A549 (cell line): ENCODE data around the gene RHD. TPM values are rescaled to one million over a fixed set of nuclear protein-coding genes. Genes with fewer than 3 reads are reported as not detected.
"Not testable (repeated sequence)": the region's sequence is repeated elsewhere in the genome, so short reads cannot be mapped to it uniquely, and the experiment has no call there.

ENCODE experiments used
- ATAC-seq, 2 experiments: fragments of 200-7000 bp in 1 of 2; fragments of >200 bp in 1 of 2; cut with Nextera tagmentation in 1 of 2; cut with Tn5 transposase in 1 of 2; 3 replicates each; pipeline versions ENCODE4 v1.8.0 to v1.9.1; 2018 to 2020; ENCODE audit warnings: mild to moderate bottlenecking in 1 of 2, moderate library complexity in 1 of 2
- CTCF ChIA-PET: fragments of 300-600 bp; sonication (Branson Sonifier 250); formaldehyde crosslinking; extraction: SDS; loops from one replicate; lab custom pipeline; 2021; ENCODE audit warnings: antibody characterized with exemption, inconsistent platforms; lab: Yijun Ruan, JAX
- POLR2A ChIA-PET: fragments of 350-600 bp; formaldehyde crosslinking; extraction: SDS; loops from one replicate; lab custom pipeline; 2021; ENCODE audit warnings: antibody characterized with exemption, inconsistent platforms; lab: Yijun Ruan, JAX
- DNase-seq, 2 experiments: peaks; one replicate each; pipeline versions ENCODE4 v3.0.0 to v3.0.0-alpha.2; 2011 to 2016; ENCODE audit warnings: low read depth in 1 of 2, low spot score in 1 of 2
- FAIRE-seq: peaks from 2 replicates; lab custom pipeline; 2011; peaks lifted over from hg19 to GRCh38; lab: Jason Lieb, UNC
- H3K27ac ChIP-seq, 2 experiments: fragments of >200 bp; sonication (Bioruptor Twin); formaldehyde crosslinking; 3 replicates each; pipeline ENCODE4 v1.5.1; 2016 to 2017
- H3K4me1 ChIP-seq: fragments of >200 bp; sonication (Bioruptor Twin); formaldehyde crosslinking; 3 replicates; pipeline ENCODE4 v1.6.1; 2016
- H3K4me2 ChIP-seq: fragments of >200 bp; sonication (Bioruptor Twin); formaldehyde crosslinking; 3 replicates; pipeline ENCODE4 v1.6.1; 2016
- H3K4me3 ChIP-seq: fragments of >200 bp; sonication (Bioruptor Twin); formaldehyde crosslinking; 3 replicates; pipeline ENCODE4 v1.5.1; 2016
- H3K9me3 ChIP-seq: fragments of >200 bp; sonication (Bioruptor Twin); formaldehyde crosslinking; 3 replicates; pipeline ENCODE4 v1.6.1; 2016
- CBX2 ChIP-seq: fragments of 200-600 bp; sonication (generic); IDR thresholded peaks from 2 replicates; pipeline ENCODE4 v1.6.1; 2016; ENCODE audit warnings: low read depth, mild to moderate bottlenecking, borderline replicate concordance
- CEBPB ChIP-seq, 2 experiments: fragments of >200 bp in 1 of 2; sonication (Bioruptor Twin) in 1 of 2; formaldehyde crosslinking in 1 of 2; IDR thresholded peaks; 2 replicates each; pipeline ENCODE4 v1.6.1; 2012 to 2016
- EHF ChIP-seq: fragments of 250-450 bp; sonication (Bioruptor Pico); IDR thresholded peaks from 2 replicates; pipeline ENCODE4 v1.5.0; 2020; ENCODE audit warnings: mild to moderate bottlenecking
- EHMT2 ChIP-seq: fragments of 200-600 bp; sonication (generic); IDR thresholded peaks from 2 replicates; pipeline ENCODE4 v1.6.1; 2016; ENCODE audit warnings: antibody characterized with exemption, low read depth, mild to moderate bottlenecking, moderate library complexity
- ELK1 ChIP-seq: fragments of 150-350 bp; IDR thresholded peaks from 2 replicates; pipeline ENCODE4 v1.6.1; 2014; ENCODE audit warnings: low read depth, mild to moderate bottlenecking, low read length
- FOSL2 ChIP-seq, 2 experiments: fragments of 450-650 bp in 1 of 2; fragments of >200 bp in 1 of 2; sonication (Bioruptor Twin) in 1 of 2; formaldehyde crosslinking; IDR thresholded peaks; 2 replicates each; pipeline versions ENCODE4 v1.5.0 to v1.6.1; 2016 to 2020; ENCODE audit warnings: mild to moderate bottlenecking in 1 of 2, moderate library complexity in 1 of 2
- HDAC2 ChIP-seq: fragments of 200-600 bp; sonication (generic); IDR thresholded peaks from 2 replicates; pipeline ENCODE4 v1.6.1; 2016
- HOXB13 ChIP-seq: fragments of 250-450 bp; sonication (Bioruptor Pico); IDR thresholded peaks from 2 replicates; pipeline ENCODE4 v1.5.0; 2020; ENCODE audit warnings: low read depth, mild to moderate bottlenecking, moderate library complexity
- JUNB ChIP-seq: fragments of >200 bp; sonication (Bioruptor Twin); formaldehyde crosslinking; IDR thresholded peaks from 2 replicates; pipeline ENCODE4 v1.6.1; 2016
- KDM1A ChIP-seq: fragments of 200-600 bp; sonication (generic); IDR thresholded peaks from 2 replicates; pipeline ENCODE4 v1.6.1; 2016; ENCODE audit warnings: low read depth, mild to moderate bottlenecking
- KDM5A ChIP-seq: fragments of 200-600 bp; sonication (generic); IDR thresholded peaks from 2 replicates; pipeline ENCODE4 v1.6.1; 2016; ENCODE audit warnings: antibody characterized with exemption, mild to moderate bottlenecking
- MAFK ChIP-seq: fragments of 450-650 bp; IDR thresholded peaks from 2 replicates; pipeline ENCODE4 v1.6.1; 2014; ENCODE audit not compliant: partially characterized antibody
- MAZ ChIP-seq: fragments of 150-350 bp; IDR thresholded peaks from 2 replicates; pipeline ENCODE4 v1.6.1; 2014; ENCODE audit warnings: antibody characterized with exemption, low read depth, low read length, borderline replicate concordance
- NPAS2 ChIP-seq: fragments of 250-450 bp; sonication (Bioruptor Pico); IDR thresholded peaks from 2 replicates; pipeline ENCODE4 v1.8.0; 2022; ENCODE audit warnings: mild to moderate bottlenecking, moderate library complexity, borderline replicate concordance
- NR3C1 ChIP-seq: fragments of >200 bp; sonication (Bioruptor Twin); formaldehyde crosslinking; IDR thresholded peaks from 3 replicates; pipeline ENCODE4 v1.6.1; 2017
- POLR2A ChIP-seq: IDR thresholded peaks from 2 replicates; pipeline ENCODE4 v1.6.1; 2012; ENCODE audit warnings: mild to moderate bottlenecking, low read length
- RFX5 ChIP-seq: fragments of 450-650 bp; IDR thresholded peaks from 2 replicates; pipeline ENCODE4 v1.7.1; 2014; ENCODE audit warnings: antibody characterized with exemption, mild to moderate bottlenecking, moderate library complexity
- TP53 ChIP-seq: fragments of 250-450 bp; sonication (Bioruptor Pico); IDR thresholded peaks from 2 replicates; pipeline ENCODE4 v1.5.0; 2021; ENCODE audit warnings: mild to moderate bottlenecking, moderate library complexity
- ZC3H11A ChIP-seq: fragments of 450-650 bp; IDR thresholded peaks from 2 replicates; pipeline ENCODE4 v1.6.1; 2014; ENCODE audit warnings: antibody characterized with exemption, mild to moderate bottlenecking
- ZFP36 ChIP-seq: fragments of 450-650 bp; IDR thresholded peaks from 2 replicates; pipeline ENCODE4 v1.6.1; 2014; ENCODE audit warnings: borderline replicate concordance; ENCODE audit not compliant: partially characterized antibody
- ZNF302 ChIP-seq: fragments of 250-450 bp; sonication (Bioruptor Pico); IDR thresholded peaks from 2 replicates; pipeline ENCODE4 v1.9.0; 2021; ENCODE audit warnings: inconsistent platforms, mild to moderate bottlenecking, moderate library complexity
- WGBS: methylation state at CpG from one replicate; pipeline ENCODE4 v1.1.6; 2017; ENCODE audit errors: missing lambda C conversion rate; 5-methylcytosine and 5-hydroxymethylcytosine counted together
- polyA minus RNA-seq: library from RNA; depleted of rRNA, polyadenylated mRNA; stranded (reverse); fragments of >200 nt; gene quantifications from 2 replicates; pipeline ENCODE4 v1.2.3, GENCODE V29; 2011; rRNA and poly(A)+ RNA removed
- polyA plus RNA-seq, 4 experiments: library from polyadenylated mRNA; depleted of rRNA in 3 of 4; stranded (reverse); fragments of >200 nt; fragmentation: RNase III in 1 of 4; extraction: RNeasy Plus Mini Kit Qiagen cat#74134 plus additional on column Dnase treatment in 1 of 4; gene quantifications; 2 replicates in 3 of 4; 3 replicates in 1 of 4; pipeline ENCODE4 v1.2.3, GENCODE V29; 2011 to 2017
- TF ChIP-seq, protein P1 (sequence below): fragments of 200-600 bp; sonication (generic); IDR thresholded peaks from 2 replicates; pipeline ENCODE4 v1.6.1; 2016; ENCODE audit warnings: antibody characterized with exemption, mild to moderate bottlenecking, moderate library complexity

Gene RHD
- not detected in 2 replicates for polyA plus RNA-seq (2011; rRNA removed)
- polyA plus RNA-seq (2012; cell fraction: cytosol; rRNA removed), result not detected in 2 replicates
- not detected in 2 replicates for polyA plus RNA-seq (2012; cell fraction: nucleus; rRNA removed)
- not detected in 3 replicates for polyA plus RNA-seq (2017; fragmentation: RNase III; extraction: RNeasy Plus Mini Kit Qiagen cat#74134 plus additional on column Dnase treatment)
- not detected in 2 replicates for polyA minus RNA-seq

- H3K9me3 ChIP-seq, ATAC-seq, DNase-seq, H3K27ac ChIP-seq, CTCF ChIA-PET, POLR2A ChIA-PET, H3K4me3 ChIP-seq, H3K4me1 ChIP-seq, FAIRE-seq, H3K4me2 ChIP-seq: not testable (repeated sequence)
- WGBS, result 96% methylated on average over 4 of the region's 8 CpGs
Observed at GRCh38 chr1:25272238-25272637, at the start of gene RHD. Gene RHD, plus strand, starts transcription at chr1:25272509. Its CDS starts 39 bp downstream, at chr1:25272548.

GRCh38 chr1:25222606-25223005 lies 49.7 kb upstream of the RHD start:
- CTCF ChIA-PET, result interaction anchor here (1.4 kb wide), 2 partner anchors 9 to 17 kb away, joined by 3 read pairs; no protein-coding TSS in a partner anchor
- no peaks in the 10 kb centered on the region for H3K9me3 ChIP-seq
- no peak overlapping the region for H3K27ac ChIP-seq
- WGBS, result 90% methylated on average over 4 of the region's 4 CpGs
- TF ChIP-seq HOXB13 (CRISPR knock-in tag) (no peak), FOSL2 (IDR thresholded peaks at IDR 0.05) (no peak), FOSL2 (CRISPR knock-in tag; IDR thresholded peaks at IDR 0.05) (no peak), EHF (CRISPR knock-in tag) (no peak), MAFK (no peak), HDAC2 (no peak), NR3C1 (no peak), ELK1 (no peak), KDM5A (no peak)
- TF ChIP-seq, protein P1, sequence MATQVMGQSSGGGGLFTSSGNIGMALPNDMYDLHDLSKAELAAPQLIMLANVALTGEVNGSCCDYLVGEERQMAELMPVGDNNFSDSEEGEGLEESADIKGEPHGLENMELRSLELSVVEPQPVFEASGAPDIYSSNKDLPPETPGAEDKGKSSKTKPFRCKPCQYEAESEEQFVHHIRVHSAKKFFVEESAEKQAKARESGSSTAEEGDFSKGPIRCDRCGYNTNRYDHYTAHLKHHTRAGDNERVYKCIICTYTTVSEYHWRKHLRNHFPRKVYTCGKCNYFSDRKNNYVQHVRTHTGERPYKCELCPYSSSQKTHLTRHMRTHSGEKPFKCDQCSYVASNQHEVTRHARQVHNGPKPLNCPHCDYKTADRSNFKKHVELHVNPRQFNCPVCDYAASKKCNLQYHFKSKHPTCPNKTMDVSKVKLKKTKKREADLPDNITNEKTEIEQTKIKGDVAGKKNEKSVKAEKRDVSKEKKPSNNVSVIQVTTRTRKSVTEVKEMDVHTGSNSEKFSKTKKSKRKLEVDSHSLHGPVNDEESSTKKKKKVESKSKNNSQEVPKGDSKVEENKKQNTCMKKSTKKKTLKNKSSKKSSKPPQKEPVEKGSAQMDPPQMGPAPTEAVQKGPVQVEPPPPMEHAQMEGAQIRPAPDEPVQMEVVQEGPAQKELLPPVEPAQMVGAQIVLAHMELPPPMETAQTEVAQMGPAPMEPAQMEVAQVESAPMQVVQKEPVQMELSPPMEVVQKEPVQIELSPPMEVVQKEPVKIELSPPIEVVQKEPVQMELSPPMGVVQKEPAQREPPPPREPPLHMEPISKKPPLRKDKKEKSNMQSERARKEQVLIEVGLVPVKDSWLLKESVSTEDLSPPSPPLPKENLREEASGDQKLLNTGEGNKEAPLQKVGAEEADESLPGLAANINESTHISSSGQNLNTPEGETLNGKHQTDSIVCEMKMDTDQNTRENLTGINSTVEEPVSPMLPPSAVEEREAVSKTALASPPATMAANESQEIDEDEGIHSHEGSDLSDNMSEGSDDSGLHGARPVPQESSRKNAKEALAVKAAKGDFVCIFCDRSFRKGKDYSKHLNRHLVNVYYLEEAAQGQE, result no peak
- no peak overlapping the region for H3K4me2 ChIP-seq
- FAIRE-seq, result no peak
- POLR2A ChIA-PET, result interaction anchor here (0.7 kb wide), 1 partner anchor 17 kb away, joined by 3 read pairs; no protein-coding TSS in a partner anchor
- H3K4me3 ChIP-seq, result no peak overlapping the region
- H3K4me1 ChIP-seq, result no peaks in the 10 kb centered on the region
- DNase-seq, result no peak
- ATAC-seq, result no peak

DNA sequence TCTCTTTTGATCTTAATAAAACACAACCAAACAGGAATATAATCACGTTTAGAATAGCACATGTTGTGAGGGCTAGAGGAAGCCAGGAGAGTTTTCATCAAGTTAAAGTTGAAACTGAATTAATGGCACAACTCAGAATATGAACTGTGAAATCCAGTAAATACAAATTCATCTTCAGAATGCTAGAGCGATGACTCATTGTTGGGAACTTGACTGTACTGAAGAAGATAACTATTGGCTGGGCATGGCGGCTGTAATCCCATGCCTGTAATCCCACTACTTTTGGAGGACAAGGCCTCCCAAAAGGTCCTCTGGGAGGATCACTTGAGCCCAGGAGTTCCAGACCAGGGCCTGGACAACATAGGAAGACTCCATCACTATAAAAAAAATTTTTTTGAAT lies 48.8 kb upstream of the RHD start:
- Histone ChIP-seq H3K4me1 (no peaks in the 10 kb centered on the region), H3K4me3 (no peak overlapping the region), H3K27ac (no peak overlapping the region)
- ChIA-PET POLR2A (no interaction called here), CTCF (interaction anchor here (1.4 kb wide), 1 partner anchor 18 kb away, joined by 3 read pairs; no protein-coding TSS in a partner anchor)
- DNase-seq (no peak), FAIRE-seq (no peak)
- no peak for TF ChIP-seq FOSL2 (IDR thresholded peaks at IDR 0.05)
- peak; percentile 43 for TF ChIP-seq FOSL2 (CRISPR knock-in tag; IDR thresholded peaks at IDR 0.05)
- no peak for TF ChIP-seq ZNF302 (CRISPR knock-in tag)
- TF ChIP-seq, all 56 proteins: peak for 1
- ATAC-seq, result no peak
- WGBS, result 89% methylated on average over 3 of the region's 3 CpGs
- Histone ChIP-seq H3K9me3 (no peaks in the 10 kb centered on the region), H3K4me2 (no peak overlapping the region)

DNA sequence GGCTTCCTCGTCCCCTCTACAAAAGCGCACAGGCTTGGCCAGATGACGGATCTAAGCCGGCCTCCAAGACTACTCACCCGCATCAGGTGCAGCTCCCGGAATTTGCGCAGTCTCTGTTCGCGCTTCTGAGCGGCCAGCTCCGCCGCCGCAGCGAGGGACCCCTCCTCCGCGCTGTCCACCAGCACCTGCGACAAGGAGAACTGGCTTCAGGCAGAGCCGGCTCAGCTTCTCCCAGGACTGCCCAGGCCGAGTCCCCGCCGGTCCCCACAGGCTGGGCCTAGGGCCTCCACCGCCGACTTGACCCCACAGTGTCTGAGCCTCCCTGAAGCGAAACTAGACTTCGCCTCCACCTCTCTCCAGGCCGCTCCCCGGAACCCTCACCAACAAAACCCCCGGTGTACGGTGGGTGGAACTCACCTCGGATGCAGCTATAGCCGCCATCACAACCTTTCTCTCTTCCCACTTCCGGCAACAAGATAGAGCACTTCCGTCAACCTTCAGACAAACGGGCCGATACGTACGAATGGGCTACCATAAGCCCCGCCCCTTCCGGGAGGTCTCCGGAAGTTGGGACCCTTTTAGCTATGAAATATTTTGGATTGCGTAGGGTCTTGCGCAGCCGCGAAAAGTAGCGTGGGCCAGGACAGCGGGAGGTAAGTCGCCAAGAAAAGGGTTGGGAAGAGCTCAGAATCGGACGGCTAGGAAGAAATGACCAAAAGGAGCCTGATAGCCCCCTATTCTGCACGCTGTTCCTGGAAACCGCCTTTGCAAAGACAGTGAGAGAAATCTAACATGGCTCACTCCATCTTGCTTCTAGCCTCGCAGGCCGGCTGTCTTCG lies 40.1 kb upstream of the RHD start, which contains the start of gene SYF2:
Gene SYF2, minus strand, starts transcription at position 476 of the 839 bp plus-strand sequence. Its CDS starts 35 bp downstream, at position 441.
- peak within 1 kb of the TSS; percentile 81 for H3K4me3 ChIP-seq
- peaks cover 13% of the 10 kb centered on the region for H3K4me1 ChIP-seq
- FAIRE-seq (no peak), DNase-seq (peak; percentile 88 to 90), ATAC-seq (peak; percentile 95 to 98)
- ChIA-PET POLR2A (interaction anchor here (1.2 to 2.6 kb wide), 6 partner anchors 9 to 487 kb away, joined by 3 to 36 read pairs (median 5); partner anchors contain the start of genes CLIC4 and RSRP1), CTCF (interaction anchor here (1.0 to 1.4 kb wide), 3 partner anchors 10 to 385 kb away, joined by 3 read pairs; no protein-coding TSS in a partner anchor)
- H3K27ac ChIP-seq, result peak within 1 kb of the TSS; percentile 91 to 94
- peak within 1 kb of the TSS; percentile 94 for H3K4me2 ChIP-seq
- H3K9me3 ChIP-seq, result no peaks in the 10 kb centered on the region
- WGBS, result 2% methylated on average over 19 of the region's 54 CpGs
- TF ChIP-seq JUNB (no peak), HOXB13 (CRISPR knock-in tag) (peak; percentile 82; the same call in 1 of the 2 replicates), EHMT2 (no peak), NPAS2 (no peak), TP53 (CRISPR knock-in tag) (no peak), KDM1A (no peak), POLR2A (peak; percentile 28), RFX5 (no peak), MAZ (no peak), ZFP36 (no peak), EHF (CRISPR knock-in tag) (no peak), CBX2 (no peak), ZC3H11A (no peak), CEBPB (IDR thresholded peaks at IDR 0.05) (peak in 1 of 2 experiments; percentile 35; a peak in 2 of 4 replicates)
